ENCODE data around the gene RAB40C. TPM values are rescaled to one million over a fixed set of nuclear protein-coding genes. Genes with fewer than 3 reads are reported as not detected.

The RAB40C gene
- total RNA-seq, 1 donor from 2014 or later, result 6.0 TPM

DNA sequence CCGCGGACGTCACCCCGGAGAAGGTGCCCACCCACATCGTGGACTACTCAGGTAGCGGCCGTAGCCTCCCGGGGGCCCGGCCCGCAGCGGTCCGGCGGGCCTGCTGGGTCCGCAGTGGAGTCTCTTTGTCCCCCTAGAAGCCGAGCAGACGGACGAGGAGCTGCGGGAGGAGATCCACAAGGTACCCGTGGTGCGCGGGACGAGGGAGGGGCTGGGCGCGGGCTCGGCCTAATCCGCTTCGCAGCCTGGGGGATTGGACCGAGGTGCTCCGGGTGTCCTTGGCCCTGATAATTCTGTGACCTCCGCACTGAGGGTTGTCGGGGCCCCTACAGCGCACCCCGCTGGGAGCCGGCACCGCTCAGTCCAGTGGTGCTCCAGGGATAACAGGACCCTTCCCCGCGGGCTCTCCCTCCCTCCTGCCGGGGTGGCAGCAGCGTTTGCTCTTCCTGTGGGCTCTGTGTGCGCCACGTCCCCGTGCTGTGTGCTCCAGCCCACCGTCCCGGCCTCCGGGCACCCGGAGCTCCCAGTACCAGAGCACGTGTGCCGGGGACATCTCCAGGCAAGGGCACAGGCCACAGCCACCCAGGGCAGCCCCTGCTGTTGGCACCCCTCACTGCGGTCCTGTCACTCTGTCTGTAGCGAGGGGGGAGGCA, 78.8 kb downstream of the RAB40C start:
- Mint-ChIP-seq H3K27ac (no peak overlapping the region), H3K36me3 (no peaks in the 10 kb centered on the region), H3K9me3 (no peaks in the 10 kb centered on the region), H3K4me3 (peak overlapping the region; percentile 84), H3K27me3 (ENCODE audit: insufficient read depth, low read depth) (peaks cover 2% of the 10 kb centered on the region), H3K4me1 (peaks cover 3% of the 10 kb centered on the region)
- Histone ChIP-seq H3K79me2 (ENCODE audit: low read depth) (peaks cover 15% of the 10 kb centered on the region), H4K20me1 (ENCODE audit: low read depth) (peaks cover 23% of the 10 kb centered on the region), H3F3A (ENCODE audit: low read depth) (peaks cover 7% of the 10 kb centered on the region), H3K9me3 (ENCODE audit: low read depth) (no peaks in the 10 kb centered on the region), H3K36me3 (no peaks in the 10 kb centered on the region), H3K9ac (peak overlapping the region; percentile 73), H3K27me3 (no peaks in the 10 kb centered on the region), H3K4me2 (peak overlapping the region; percentile 90), H3K4me1 (peaks cover 8% of the 10 kb centered on the region), H3K4me3 (peak overlapping the region; percentile 89), H2AFZ (replicated peaks) (no peak overlapping the region), H3K27ac (no peak overlapping the region)
- TF ChIP-seq EZH2phosphoT487 (IDR thresholded peaks at IDR 0.05), result no peak
- no peak for TF ChIP-seq EZH2 (IDR thresholded peaks at IDR 0.05)
- TF ChIP-seq, protein P1, sequence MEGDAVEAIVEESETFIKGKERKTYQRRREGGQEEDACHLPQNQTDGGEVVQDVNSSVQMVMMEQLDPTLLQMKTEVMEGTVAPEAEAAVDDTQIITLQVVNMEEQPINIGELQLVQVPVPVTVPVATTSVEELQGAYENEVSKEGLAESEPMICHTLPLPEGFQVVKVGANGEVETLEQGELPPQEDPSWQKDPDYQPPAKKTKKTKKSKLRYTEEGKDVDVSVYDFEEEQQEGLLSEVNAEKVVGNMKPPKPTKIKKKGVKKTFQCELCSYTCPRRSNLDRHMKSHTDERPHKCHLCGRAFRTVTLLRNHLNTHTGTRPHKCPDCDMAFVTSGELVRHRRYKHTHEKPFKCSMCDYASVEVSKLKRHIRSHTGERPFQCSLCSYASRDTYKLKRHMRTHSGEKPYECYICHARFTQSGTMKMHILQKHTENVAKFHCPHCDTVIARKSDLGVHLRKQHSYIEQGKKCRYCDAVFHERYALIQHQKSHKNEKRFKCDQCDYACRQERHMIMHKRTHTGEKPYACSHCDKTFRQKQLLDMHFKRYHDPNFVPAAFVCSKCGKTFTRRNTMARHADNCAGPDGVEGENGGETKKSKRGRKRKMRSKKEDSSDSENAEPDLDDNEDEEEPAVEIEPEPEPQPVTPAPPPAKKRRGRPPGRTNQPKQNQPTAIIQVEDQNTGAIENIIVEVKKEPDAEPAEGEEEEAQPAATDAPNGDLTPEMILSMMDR (IDR thresholded peaks at IDR 0.05), result no peak
- DNase-seq (ENCODE audit: low spot score), result peak; percentile 53

DNA sequence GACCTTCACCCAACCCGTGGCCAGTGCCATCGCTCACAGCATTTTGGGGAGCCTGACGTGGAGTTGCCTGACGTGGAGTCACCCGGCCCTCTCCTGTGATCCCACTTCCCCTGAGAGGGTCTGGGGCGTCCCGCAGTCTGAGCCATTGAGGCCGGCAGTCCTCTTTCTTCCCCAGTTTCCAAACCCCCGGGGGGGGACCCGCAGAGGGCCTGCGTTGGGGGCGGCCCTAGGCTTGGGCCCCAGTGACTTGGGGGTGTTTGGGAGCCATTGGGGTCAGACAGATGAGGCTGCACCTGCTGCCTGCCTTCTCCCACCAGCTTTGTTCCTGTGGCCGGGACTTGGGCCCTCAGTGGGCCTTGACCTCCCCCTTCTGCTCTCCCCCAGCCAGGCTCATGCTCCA, 79.8 kb downstream of the RAB40C start:
- peaks cover 33% of the 10 kb centered on the region for H4K20me1 ChIP-seq (ENCODE audit: low read depth)
- no peak overlapping the region for H3K4me2 ChIP-seq
- Mint-ChIP-seq H3K36me3 (no peaks in the 10 kb centered on the region), H3K27me3 (ENCODE audit: insufficient read depth, low read depth) (peaks cover 3% of the 10 kb centered on the region), H3K4me1 (peaks cover 3% of the 10 kb centered on the region), H3K4me3 (peak overlapping the region; percentile 84), H3K9me3 (no peaks in the 10 kb centered on the region), H3K27ac (no peak overlapping the region)
- H3F3A ChIP-seq (ENCODE audit: low read depth), result peaks cover 16% of the 10 kb centered on the region
- H3K27ac ChIP-seq, result no peak overlapping the region
- no peak overlapping the region for H3K4me3 ChIP-seq
- TF ChIP-seq, protein P1 (IDR thresholded peaks at IDR 0.05), result no peak
- no peak for TF ChIP-seq EZH2 (IDR thresholded peaks at IDR 0.05)
- TF ChIP-seq EZH2phosphoT487 (IDR thresholded peaks at IDR 0.05), result no peak
- peaks cover 15% of the 10 kb centered on the region for H3K79me2 ChIP-seq (ENCODE audit: low read depth)
- H3K9ac ChIP-seq, result no peak overlapping the region
- DNase-seq (ENCODE audit: low spot score), result no peak
- peaks cover 8% of the 10 kb centered on the region for H3K4me1 ChIP-seq
- H3K27me3 ChIP-seq, result no peaks in the 10 kb centered on the region
- H2AFZ ChIP-seq (replicated peaks), result no peak overlapping the region
- H3K36me3 ChIP-seq, result no peaks in the 10 kb centered on the region
- no peaks in the 10 kb centered on the region for H3K9me3 ChIP-seq (ENCODE audit: low read depth)

DNA sequence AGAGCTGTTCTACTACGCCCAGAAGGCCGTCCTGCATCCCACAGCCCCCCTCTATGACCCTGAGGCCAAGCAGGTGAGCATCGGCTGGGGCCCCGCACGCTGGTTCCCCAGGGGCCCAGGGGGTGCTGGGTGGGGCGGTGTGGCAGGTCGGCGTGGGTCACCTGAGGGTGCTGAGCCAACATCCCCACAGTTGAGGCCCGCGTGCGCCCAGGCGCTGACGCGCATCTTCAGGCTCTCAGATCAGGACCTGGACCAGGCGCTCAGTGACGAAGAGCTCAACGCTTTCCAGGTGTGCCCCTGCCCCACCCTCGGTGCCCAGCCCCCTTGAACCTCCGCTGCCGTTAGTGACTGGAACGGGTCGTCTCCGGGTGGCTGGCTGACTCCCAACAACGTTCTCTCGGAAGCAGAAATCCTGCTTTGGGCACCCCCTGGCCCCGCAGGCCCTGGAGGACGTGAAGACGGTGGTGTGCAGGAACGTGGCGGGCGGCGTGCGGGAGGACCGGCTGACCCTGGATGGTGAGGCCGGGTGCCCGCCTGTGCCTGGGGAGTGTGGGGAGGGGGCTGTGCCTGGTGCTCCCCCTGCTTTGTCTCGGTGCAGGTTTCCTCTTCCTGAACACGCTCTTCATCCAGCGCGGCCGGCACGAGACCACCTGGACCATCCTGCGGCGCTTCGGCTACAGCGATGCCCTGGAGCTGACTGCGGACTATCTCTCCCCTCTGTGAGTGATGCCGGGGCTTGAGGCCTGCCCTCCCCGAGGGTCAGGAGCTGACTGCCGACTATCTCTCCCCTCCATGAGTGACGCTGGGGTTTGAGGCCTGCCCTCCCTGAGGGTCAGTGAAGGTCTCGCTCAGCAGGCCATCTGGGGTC, 80.9 kb downstream of the RAB40C start:
- Mint-ChIP-seq H3K4me3 (peak overlapping the region; percentile 60), H3K4me1 (peaks cover 3% of the 10 kb centered on the region), H3K27ac (no peak overlapping the region), H3K9me3 (no peaks in the 10 kb centered on the region), H3K27me3 (ENCODE audit: insufficient read depth, low read depth) (peaks cover 5% of the 10 kb centered on the region), H3K36me3 (no peaks in the 10 kb centered on the region)
- Histone ChIP-seq H3K4me3 (no peak overlapping the region), H3K9me3 (ENCODE audit: low read depth) (no peaks in the 10 kb centered on the region), H3K27me3 (peaks cover 9% of the 10 kb centered on the region), H3K27ac (no peak overlapping the region), H3K9ac (no peak overlapping the region), H4K20me1 (ENCODE audit: low read depth) (peaks cover 39% of the 10 kb centered on the region), H3K79me2 (ENCODE audit: low read depth) (peaks cover 15% of the 10 kb centered on the region), H2AFZ (replicated peaks) (no peak overlapping the region), H3K4me1 (peaks cover 15% of the 10 kb centered on the region), H3K36me3 (no peaks in the 10 kb centered on the region), H3K4me2 (no peak overlapping the region), H3F3A (ENCODE audit: low read depth) (peaks cover 23% of the 10 kb centered on the region)
- DNase-seq (ENCODE audit: low spot score), result no peak
- TF ChIP-seq EZH2phosphoT487 (IDR thresholded peaks at IDR 0.05), result no peak
- no peak for TF ChIP-seq EZH2 (IDR thresholded peaks at IDR 0.05)
- TF ChIP-seq, protein P1 (IDR thresholded peaks at IDR 0.05), result no peak

Measured in neural progenitor cell (in vitro differentiated cells).